GM19351 (cell line): ENCODE results near the gene TTN.
"Not testable (repeated sequence)": the region's sequence is repeated elsewhere in the genome, so short reads cannot be mapped to it uniquely, and the experiment has no call there.

Experiments
- ATAC-seq: cut with Tn5 transposase; IDR thresholded peaks from one replicate; pipeline ENCODE4 v1.9.1; 2021; ENCODE audit warnings: mild to moderate bottlenecking, moderate library complexity; ENCODE audit not compliant: unreplicated experiment

TTN gene

GRCh38 chr2:178542569-178542968, 264.7 kb downstream of the TTN start:
- ATAC-seq: no peak

- no peak for ATAC-seq
These were observed 265.1 kb downstream of the TTN start for GRCh38 chr2:178542161-178542560.

- ATAC-seq: no peak
These were observed 271.2 kb downstream of the TTN start for GRCh38 chr2:178536037-178536436.

- peak; percentile 3 for ATAC-seq
These were observed 276.1 kb downstream of the TTN start for GRCh38 chr2:178531168-178531567.

GRCh38 chr2:178530625-178531142, 276.5 kb downstream of the TTN start:
- peak; percentile 91 for ATAC-seq

GRCh38 chr2:178530131-178530530, 277.1 kb downstream of the TTN start:
- ATAC-seq: peak; percentile 0

GRCh38 chr2:178529194-178529593, 278.0 kb downstream of the TTN start:
- no peak for ATAC-seq

- ATAC-seq: no peak
These were observed 278.6 kb downstream of the TTN start for GRCh38 chr2:178528647-178529046.

- no peak for ATAC-seq
These were observed 279.6 kb downstream of the TTN start for GRCh38 chr2:178527592-178527991.

DNA sequence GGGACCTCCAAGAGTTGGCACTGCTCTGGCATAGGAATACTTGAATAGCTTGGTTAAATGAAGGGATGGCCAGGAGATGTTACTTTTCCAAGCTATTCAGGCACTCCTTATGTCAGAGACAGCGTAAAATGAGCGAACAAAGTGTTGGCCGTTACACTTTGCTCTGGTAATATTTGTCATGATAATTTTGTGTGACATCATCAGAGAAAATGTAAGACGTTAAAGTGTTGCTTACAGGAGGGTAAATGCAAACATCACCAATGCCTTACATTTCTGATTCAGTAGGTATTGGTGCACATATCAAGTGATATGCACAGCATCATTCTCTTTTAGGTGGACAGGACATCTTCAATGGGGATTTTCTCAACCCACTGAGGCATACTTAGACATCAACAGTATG, 281.0 kb downstream of the TTN start:
- ATAC-seq: no peak

GRCh38 chr2:178525460-178525859, 281.8 kb downstream of the TTN start:
- ATAC-seq: not testable (repeated sequence)

DNA sequence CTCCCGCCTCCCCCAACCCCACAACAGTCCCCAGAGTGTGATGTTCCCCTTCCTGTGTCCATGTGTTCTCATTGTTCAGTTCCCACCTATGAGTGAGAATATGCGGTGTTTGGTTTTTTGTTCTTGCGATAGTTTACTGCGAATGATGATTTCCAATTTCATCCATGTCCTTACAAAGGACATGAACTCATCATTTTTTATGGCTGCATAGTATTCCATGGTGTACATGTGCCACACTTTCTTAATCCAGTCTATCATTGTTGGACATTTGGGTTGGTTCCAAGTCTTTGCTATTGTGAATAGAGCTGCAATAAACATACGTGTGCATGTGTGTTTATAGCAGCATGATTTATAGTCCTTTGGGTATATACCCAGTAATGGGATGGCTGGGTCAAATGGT, 282.2 kb downstream of the TTN start:
- not testable (repeated sequence) for ATAC-seq

- ATAC-seq: no peak
These were observed 283.6 kb downstream of the TTN start for GRCh38 chr2:178523596-178524134.

DNA sequence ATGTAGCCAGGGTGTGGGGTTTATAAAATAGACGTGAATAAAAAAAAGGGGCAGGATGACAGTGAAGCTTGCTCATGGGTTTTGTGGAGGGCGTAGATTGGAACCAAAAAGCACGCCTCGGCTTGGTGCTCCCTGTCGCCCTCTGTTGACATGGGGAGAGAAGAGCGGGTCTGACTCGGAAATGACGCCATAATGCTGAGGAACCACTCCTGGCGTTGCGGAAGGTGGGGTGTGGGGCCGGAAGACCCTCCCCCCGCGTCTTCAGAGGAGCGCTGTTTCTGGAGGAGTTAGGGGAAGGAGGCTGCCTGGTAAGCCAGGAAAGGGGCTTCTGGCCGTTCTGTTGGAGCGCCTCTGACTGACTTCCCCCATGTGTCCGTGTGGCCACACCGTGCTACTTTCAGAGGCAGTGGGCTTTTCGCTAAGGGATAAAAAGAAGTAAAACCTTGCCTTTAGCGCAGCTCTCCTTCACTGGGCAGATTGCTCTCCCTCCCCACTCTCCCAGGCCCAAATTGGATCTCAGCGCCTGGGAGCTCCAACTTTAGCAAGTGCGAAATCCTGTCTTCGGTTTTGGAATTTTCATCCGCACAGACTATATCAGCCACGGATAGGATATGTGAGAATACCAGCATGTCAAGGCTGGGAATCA, 284.1 kb downstream of the TTN start:
- peak; percentile 93 for ATAC-seq

DNA sequence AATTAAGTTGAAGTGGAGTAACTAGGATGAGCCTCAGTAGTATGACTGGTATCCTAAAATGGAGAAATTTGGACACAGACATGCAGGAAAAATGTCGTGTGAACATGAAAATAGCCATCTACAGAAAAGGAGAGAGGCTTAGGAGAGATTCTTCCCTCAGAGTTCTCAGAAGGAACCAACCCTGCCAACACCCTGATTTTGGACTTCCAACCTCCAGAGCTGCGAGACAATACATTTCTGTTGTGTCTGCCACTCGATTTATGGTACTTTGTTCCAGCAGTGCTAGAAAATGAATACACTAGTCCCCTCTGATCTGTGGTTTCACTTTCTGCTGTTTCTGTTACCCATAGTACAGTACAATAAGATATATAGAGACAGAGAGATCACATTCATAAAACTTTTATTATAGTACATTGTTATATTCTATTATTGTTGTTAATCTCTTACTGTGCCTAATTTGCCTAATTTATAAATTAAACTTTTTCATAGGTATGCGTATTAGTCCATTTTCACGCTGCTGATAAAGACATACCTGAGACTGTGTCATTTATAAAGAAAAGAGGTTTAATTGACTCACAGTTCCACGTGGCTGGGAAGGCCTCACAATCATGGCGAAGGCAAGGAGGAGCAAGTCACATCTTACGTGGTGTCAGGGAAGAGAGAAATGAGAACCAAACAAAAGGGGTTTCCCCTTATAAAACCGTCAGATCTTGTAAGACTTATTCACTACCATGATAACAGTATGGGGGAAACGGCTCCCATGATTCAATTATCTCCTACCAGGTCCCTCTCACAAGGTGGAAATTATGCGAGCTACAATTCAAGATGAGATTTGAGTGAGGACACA, 285.7 kb downstream of the TTN start:
- ATAC-seq: no peak

DNA sequence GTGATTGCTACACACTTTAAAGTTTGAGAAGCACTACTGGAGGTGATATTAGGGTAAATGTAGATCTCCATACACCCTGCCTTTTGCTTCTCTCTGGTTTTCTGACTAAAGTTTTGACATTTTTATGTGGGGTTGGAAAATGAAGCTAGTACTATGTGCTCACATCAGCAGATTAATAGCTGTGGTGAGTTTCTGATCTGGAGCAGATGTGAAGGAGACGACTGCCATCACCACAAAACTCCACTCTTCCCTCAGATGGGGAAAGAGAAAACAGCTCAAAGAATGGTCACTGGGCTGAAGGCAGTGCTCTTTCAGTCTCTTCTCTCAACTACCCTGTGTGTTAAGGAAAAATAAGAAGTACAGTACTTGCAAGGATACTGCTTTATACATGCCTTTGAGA, 289.7 kb downstream of the TTN start:
- ATAC-seq: no peak

DNA sequence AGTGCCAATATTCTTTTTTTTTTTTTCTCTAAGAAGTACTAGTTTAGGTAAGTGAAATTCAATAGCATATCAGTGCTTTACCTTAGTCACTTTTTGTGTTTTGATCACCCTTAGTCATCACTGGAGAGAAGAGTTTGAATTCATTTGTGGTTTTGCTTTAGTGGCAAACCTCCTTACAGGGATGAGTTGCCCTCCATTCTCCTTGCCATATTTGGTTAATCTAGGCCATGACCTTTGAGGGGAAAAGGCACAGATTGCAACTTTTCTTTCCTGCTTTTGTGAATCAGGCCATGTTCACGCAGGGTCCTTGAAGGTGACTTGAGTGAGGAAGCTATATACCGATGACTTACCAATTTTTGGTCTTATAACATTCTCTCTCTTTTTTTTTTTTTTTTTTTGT, 292.6 kb downstream of the TTN start:
- ATAC-seq: peak; percentile 77

GRCh38 chr2:178513876-178514275, 293.3 kb downstream of the TTN start:
- ATAC-seq: no peak

GRCh38 chr2:178512484-178512883, 294.7 kb downstream of the TTN start:
- ATAC-seq: no peak

DNA sequence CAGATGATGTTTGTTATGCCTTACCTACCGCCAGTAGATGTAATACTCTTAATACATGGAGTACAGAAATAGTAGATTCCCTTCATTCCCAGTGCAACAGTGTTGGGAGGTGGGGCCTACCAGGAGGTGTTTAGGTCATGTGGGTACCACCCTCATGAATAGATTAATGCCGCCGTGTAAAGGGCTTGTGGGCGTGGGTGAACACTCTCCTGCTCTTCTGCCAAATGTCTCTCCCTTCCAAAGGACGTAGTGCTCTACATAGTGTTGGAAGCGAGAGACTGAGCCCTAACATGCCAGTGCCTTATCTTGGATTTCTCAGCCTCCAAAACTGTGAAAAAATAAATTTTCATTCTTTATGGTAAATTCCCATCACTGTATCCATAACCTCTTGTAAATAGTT, 296.8 kb downstream of the TTN start:
- ATAC-seq: no peak

DNA sequence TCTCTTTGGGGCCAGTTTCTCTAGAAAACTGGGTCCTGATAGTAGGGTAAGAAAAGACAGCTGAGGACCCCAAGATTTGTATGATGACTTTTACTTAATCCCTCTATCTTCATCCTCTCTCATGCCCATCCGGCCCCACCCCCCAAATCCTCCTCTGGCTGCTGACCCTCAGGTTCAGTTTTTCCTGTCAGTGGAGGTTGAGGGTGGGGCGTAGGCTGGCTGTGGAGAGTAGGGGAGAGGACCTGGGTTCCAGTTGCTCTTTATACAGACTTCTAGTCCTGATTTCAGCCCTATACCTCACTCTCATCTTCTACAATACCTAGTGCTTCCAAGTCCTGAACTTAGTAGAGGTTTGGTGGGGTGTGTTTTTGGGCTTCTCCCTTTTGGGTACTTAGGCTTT, 298.6 kb downstream of the TTN start:
- ATAC-seq: no peak

DNA sequence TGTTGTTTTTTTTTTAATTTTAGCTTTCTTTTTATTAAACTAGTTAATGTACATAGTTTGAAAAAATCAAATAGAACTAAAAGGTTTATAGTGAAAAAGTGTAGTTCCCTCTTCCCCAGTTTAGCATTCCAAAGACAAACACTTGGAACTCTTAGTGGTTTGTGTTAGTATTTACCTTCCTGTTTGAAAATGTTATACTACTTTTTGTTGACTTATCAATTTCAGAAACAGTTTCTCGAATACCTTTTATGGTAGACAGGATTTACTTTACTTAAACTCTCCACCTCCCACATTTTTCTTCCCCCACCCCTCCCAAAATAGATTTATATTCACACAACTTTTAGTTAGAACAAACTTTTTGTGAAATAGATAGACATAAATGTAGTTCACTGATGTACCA, 300.3 kb downstream of the TTN start:
- no peak for ATAC-seq
